ENCODE measurements around the gene NKX6-1.

NKX6-1 gene

DNA sequence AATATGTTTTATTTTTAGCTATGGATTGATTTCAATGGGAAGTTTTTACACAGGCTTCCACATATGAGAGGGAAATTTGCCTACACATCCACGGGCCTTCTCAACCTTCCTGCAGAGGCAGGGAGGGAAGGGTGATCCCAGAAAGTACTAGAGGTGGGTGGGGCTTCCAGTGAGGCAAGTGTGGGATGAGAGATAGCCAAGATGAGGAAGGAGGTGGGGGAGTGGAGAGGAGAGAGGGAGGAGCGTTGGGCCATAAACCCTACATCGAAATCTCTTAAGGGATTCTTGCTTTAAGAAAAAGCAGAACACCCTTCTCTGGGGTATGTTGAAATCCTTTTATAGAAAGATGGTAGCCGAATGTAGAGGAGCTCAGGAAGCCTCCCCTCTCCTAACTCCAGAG is 19.0 kb downstream of the NKX6-1 start:
- Mint-ChIP-seq H3K4me3 (no peak overlapping the region), H3K27me3 (peaks cover 58 to 68% of the 10 kb centered on the region in 2 donors), H3K36me3 (peaks cover 3 to 5% of the 10 kb centered on the region in 2 donors), H3K4me1 (peaks cover 11 to 15% of the 10 kb centered on the region in 2 donors), H3K9me3 (peaks cover 2 to 3% of the 10 kb centered on the region in 2 donors), H3K27ac (no peak overlapping the region)
- ATAC-seq (replicated peaks) (no peak), DNase-seq (no peak)

- Mint-ChIP-seq H3K9me3 (peaks cover 2 to 3% of the 10 kb centered on the region in 2 donors), H3K27me3 (peaks cover 54 to 66% of the 10 kb centered on the region in 2 donors), H3K36me3 (peaks cover 3 to 5% of the 10 kb centered on the region in 2 donors), H3K27ac (no peak overlapping the region), H3K4me1 (peaks cover 11 to 15% of the 10 kb centered on the region in 2 donors), H3K4me3 (no peak overlapping the region)
- ATAC-seq (replicated peaks) (no peak), DNase-seq (no peak)
These were observed 19.4 kb downstream of the NKX6-1 start for GRCh38 chr4:84479663-84480062.

GRCh38 chr4:84477738-84478137 is 21.4 kb downstream of the NKX6-1 start:
- ATAC-seq (replicated peaks) (no peak), DNase-seq (no peak)
- H3K4me3 Mint-ChIP-seq, result no peak overlapping the region
- peaks cover 3% of the 10 kb centered on the region in 2 donors for H3K9me3 Mint-ChIP-seq
- H3K4me1 Mint-ChIP-seq, result peaks cover 7 to 15% of the 10 kb centered on the region in 2 donors
- peaks cover 44 to 61% of the 10 kb centered on the region in 2 donors for H3K27me3 Mint-ChIP-seq
- H3K36me3 Mint-ChIP-seq, result peaks cover 1 to 3% of the 10 kb centered on the region in 2 donors
- H3K27ac Mint-ChIP-seq, result no peak overlapping the region

DNA sequence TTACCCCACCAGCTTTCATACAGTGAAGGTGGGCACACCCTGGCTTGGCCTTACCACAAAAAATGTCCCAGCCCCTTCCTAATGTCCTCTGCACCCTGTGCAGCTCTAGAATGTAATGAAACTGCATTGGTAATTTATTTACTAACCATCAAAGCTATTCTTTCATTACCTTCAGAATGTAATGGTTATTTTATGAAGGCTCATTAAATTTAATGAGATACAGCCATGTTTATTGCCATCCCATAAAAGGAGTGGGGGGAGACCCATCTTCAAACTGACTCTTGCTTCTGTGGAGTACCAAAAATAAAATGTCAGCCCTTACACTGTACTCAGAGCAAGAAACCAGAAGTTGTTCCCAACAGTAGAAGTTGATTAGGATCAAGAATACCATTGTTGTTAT is 25.0 kb downstream of the NKX6-1 start:
- Mint-ChIP-seq H3K9me3 (peaks cover 0 to 1% of the 10 kb centered on the region in 2 donors), H3K27me3 (peaks cover 10 to 24% of the 10 kb centered on the region in 2 donors), H3K36me3 (no peaks in the 10 kb centered on the region), H3K4me3 (no peak overlapping the region), H3K4me1 (no peaks in the 10 kb centered on the region), H3K27ac (no peak overlapping the region)
- ATAC-seq (replicated peaks), result no peak
- DNase-seq, result no peak

- no peak for DNase-seq
- peaks cover 0 to 1% of the 10 kb centered on the region in 2 donors for H3K9me3 Mint-ChIP-seq
- H3K27me3 Mint-ChIP-seq, result peaks cover 9 to 19% of the 10 kb centered on the region in 2 donors
- no peak overlapping the region for H3K4me3 Mint-ChIP-seq
- no peaks in the 10 kb centered on the region for H3K4me1 Mint-ChIP-seq
- no peak overlapping the region for H3K27ac Mint-ChIP-seq
- H3K36me3 Mint-ChIP-seq, result no peaks in the 10 kb centered on the region
- ATAC-seq (replicated peaks), result no peak
These were observed 26.9 kb downstream of the NKX6-1 start for GRCh38 chr4:84472154-84472553.

GRCh38 chr4:84470204-84470785 is 28.8 kb downstream of the NKX6-1 start:
- H3K4me3 Mint-ChIP-seq, result no peak overlapping the region
- H3K27ac Mint-ChIP-seq, result no peak overlapping the region
- ATAC-seq (replicated peaks) (no peak), DNase-seq (no peak)
- peaks cover 9 to 19% of the 10 kb centered on the region in 2 donors for H3K27me3 Mint-ChIP-seq
- H3K9me3 Mint-ChIP-seq, result peaks cover 0 to 1% of the 10 kb centered on the region in 2 donors
- no peaks in the 10 kb centered on the region for H3K4me1 Mint-ChIP-seq
- no peaks in the 10 kb centered on the region for H3K36me3 Mint-ChIP-seq

- Mint-ChIP-seq H3K9me3 (no peaks in the 10 kb centered on the region), H3K36me3 (no peaks in the 10 kb centered on the region), H3K27me3 (peaks cover 4 to 5% of the 10 kb centered on the region in 2 donors), H3K4me3 (no peak overlapping the region), H3K4me1 (no peaks in the 10 kb centered on the region), H3K27ac (no peak overlapping the region)
- DNase-seq (no peak), ATAC-seq (replicated peaks) (no peak)
These were observed 31.5 kb downstream of the NKX6-1 start for GRCh38 chr4:84467601-84468000.

DNA sequence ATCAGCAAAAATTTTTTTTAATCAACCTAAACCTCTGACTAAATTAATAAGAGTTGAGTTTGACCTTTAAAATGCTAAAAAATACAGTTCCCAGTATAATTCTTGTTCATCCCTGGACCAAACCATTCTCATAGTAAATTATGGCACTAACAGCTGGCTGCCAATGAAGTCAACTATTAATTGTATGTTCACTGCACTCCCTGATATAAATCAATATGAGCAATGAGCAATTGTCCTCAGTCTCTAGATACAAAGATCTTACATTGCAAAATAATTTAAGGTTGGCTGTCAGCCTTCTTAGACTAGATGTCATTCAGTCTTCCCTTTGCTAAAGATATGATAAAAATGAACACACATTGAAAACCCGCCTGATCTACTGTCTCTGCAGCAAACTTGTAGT is 39.3 kb downstream of the NKX6-1 start:
- Mint-ChIP-seq H3K36me3 (no peaks in the 10 kb centered on the region), H3K9me3 (no peaks in the 10 kb centered on the region), H3K27me3 (peaks cover 9 to 14% of the 10 kb centered on the region in 2 donors), H3K27ac (no peak overlapping the region), H3K4me1 (no peaks in the 10 kb centered on the region), H3K4me3 (no peak overlapping the region)
- DNase-seq, result no peak
- no peak for ATAC-seq (replicated peaks)

DNA sequence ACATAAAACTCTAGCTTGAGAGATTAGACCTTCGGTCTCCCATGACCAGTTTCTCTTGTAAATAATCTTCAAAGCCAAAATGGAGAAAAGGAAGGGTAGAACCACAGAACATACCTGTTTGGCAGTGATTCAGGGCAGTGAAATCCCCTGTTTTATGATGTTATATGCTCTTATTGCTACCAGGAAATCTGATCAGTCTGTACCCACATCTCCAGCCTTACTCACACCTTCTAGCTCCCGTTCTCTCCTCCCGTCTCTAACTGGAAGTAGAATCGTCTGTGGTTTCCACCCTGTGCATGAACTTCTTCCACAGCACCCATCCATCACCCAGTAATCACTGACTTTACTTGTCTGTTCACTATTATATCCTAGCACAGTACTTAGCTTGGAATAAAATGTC is 42.9 kb downstream of the NKX6-1 start:
- ATAC-seq (replicated peaks), result no peak
- no peak overlapping the region for H3K27ac Mint-ChIP-seq
- no peak for DNase-seq
- no peaks in the 10 kb centered on the region for H3K36me3 Mint-ChIP-seq
- no peak overlapping the region for H3K4me3 Mint-ChIP-seq
- peaks cover 14 to 18% of the 10 kb centered on the region in 2 donors for H3K27me3 Mint-ChIP-seq
- H3K9me3 Mint-ChIP-seq, result no peaks in the 10 kb centered on the region
- no peaks in the 10 kb centered on the region for H3K4me1 Mint-ChIP-seq

DNA sequence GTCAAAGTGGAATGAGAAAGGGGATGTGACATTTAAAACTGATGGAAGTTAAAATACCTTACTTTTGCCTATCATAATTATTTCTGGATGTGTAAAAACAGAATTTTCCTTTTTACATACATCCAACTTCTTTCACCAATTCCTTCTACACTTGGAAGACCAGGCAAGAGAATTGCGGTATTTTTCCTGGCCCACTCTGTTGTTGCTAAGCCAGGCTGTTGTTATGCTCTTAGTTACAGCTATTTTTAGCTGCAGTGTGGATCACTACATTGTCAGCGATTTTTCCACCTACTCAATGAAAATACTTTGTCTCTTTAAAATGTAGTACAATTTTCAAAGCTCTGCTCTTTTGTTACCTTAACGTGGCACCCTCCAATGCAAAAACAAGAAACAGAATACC is 43.4 kb downstream of the NKX6-1 start:
- Mint-ChIP-seq H3K27ac (no peak overlapping the region), H3K4me3 (no peak overlapping the region)
- ATAC-seq (replicated peaks), result no peak

DNA sequence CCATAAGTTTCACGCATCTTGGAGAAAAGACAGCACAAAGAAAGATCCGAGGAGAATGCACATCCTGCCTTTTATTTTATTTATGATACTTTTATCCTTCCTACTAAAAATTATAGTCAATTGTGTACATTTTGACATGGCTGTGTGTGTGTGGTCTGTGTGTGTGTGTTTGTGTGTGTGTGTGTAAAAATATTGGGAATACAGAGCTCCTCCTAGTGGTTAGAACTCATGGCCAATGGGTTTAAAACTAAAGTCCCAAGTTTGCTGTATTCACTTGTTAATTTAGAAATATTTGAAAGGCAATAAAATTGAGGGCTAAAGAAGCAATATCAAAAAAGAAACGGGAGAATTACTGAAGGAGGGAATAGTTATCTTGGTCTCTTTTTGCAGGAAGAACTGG is 47.5 kb downstream of the NKX6-1 start:
- Mint-ChIP-seq H3K36me3 (no peaks in the 10 kb centered on the region), H3K27ac (no peak overlapping the region), H3K27me3 (peaks cover 14 to 15% of the 10 kb centered on the region in 2 donors), H3K9me3 (no peaks in the 10 kb centered on the region), H3K4me3 (no peak overlapping the region), H3K4me1 (no peaks in the 10 kb centered on the region)
- DNase-seq (no peak), ATAC-seq (replicated peaks) (no peak)

More for the DNA sequence above, 43.4 kb downstream of the NKX6-1 start:
- peaks cover 14 to 15% of the 10 kb centered on the region in 2 donors for H3K27me3 Mint-ChIP-seq
- H3K4me1 Mint-ChIP-seq, result no peaks in the 10 kb centered on the region
- no peak for DNase-seq
- H3K9me3 Mint-ChIP-seq, result no peaks in the 10 kb centered on the region
- no peaks in the 10 kb centered on the region for H3K36me3 Mint-ChIP-seq

DNA sequence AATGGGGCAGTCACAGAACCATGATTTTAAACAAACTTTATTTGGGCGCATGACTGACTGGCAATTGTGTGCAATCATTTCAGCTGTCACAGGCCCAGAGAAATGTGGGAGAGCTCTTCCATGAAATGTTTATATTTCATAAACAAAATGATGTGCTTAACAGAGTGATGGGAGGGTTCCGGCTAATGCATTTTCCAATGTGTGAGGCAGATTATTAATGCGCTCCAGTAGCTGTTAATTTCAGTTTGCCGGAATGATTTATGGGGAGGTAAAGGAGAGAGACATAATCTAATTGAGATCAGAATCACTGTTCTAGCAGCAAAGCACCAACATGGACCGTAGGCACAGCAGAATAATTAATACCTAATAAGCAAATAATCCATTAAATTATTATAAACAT is 55.6 kb downstream of the NKX6-1 start:
- no peak overlapping the region for H3K4me3 Mint-ChIP-seq
- DNase-seq, result no peak

DNA sequence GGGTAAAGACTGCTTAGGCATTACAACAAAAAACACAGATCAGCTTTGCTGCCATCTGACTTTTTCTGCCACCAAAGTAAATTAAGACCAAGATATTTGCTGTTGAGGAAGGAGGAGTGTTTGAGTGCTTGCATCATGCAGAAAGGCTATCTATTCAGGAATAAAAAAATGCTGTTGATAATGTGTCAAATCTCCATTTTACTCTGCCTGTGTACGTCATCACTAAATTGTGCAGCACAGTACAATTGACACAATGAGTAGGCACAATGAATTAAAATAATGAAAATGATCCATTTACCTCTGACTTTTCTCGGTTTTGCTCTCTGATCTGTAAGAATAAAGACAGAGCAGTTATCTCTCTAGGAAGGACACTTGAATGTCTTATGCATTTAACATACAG is 56.3 kb downstream of the NKX6-1 start:
- no peaks in the 10 kb centered on the region for H3K9me3 Mint-ChIP-seq
- ATAC-seq (replicated peaks), result no peak
- H3K4me3 Mint-ChIP-seq, result no peak overlapping the region

More for the DNA sequence above, 55.6 kb downstream of the NKX6-1 start:
- H3K4me1 Mint-ChIP-seq, result no peaks in the 10 kb centered on the region
- no peaks in the 10 kb centered on the region for H3K36me3 Mint-ChIP-seq
- peaks cover 8 to 11% of the 10 kb centered on the region in 2 donors for H3K27me3 Mint-ChIP-seq
- H3K27ac Mint-ChIP-seq, result no peak overlapping the region
- ATAC-seq (replicated peaks), result no peak
- no peaks in the 10 kb centered on the region for H3K9me3 Mint-ChIP-seq

More for the DNA sequence above, 56.3 kb downstream of the NKX6-1 start:
- Mint-ChIP-seq H3K36me3 (no peaks in the 10 kb centered on the region), H3K4me1 (no peaks in the 10 kb centered on the region), H3K27me3 (peaks cover 8 to 11% of the 10 kb centered on the region in 2 donors), H3K27ac (no peak overlapping the region)
- DNase-seq, result no peak

Data from stimulated activated naive B cell treated with anti-CD40 and anti-IgM and Interleukin-4, amounts not matched to agents 10 μg/mL and 1 μg/mL and 100 μg/mL, for 72 hours (primary cell).